IMR-90 (cell line): ENCODE measurements around the gene NCAM1. TPM values are rescaled to one million over a fixed set of nuclear protein-coding genes. Genes with fewer than 3 reads are reported as not detected.

Source experiments
- ATAC-seq: fragments of 200-7000 bp; cut with Tn5 transposase; 2 replicates; pipeline ENCODE4 v1.9.1; 2020; ENCODE audit warnings: low read depth, mild to moderate bottlenecking, moderate library complexity
- BruUV-seq: library from RNA; stranded (reverse); fragments of 400-500 nt; replicated peaks from 2 replicates; lab custom pipeline; 2021; lab: Mats Ljungman, UMichigan
- CTCF ChIA-PET: fragments of 300-600 bp; formaldehyde crosslinking; extraction: SDS; loops from one replicate; lab custom pipeline; 2021; ENCODE audit warnings: antibody characterized with exemption; lab: Yijun Ruan, JAX
- POLR2A ChIA-PET: fragments of 300-600 bp; sonication (Branson Sonifier 250); formaldehyde crosslinking; loops from one replicate; lab custom pipeline; 2022; ENCODE audit warnings: antibody characterized with exemption; ENCODE audit not compliant: unreplicated experiment; lab: Charles Lee
- DNase-seq: peaks from one replicate; pipeline ENCODE4 v3.0.0; 2013
- H2AFZ ChIP-seq: replicated peaks from 2 replicates; pipeline ENCODE3; 2013; ENCODE audit warnings: low read length, mild to moderate bottlenecking; ENCODE audit not compliant: poor library complexity
- H2AK5ac ChIP-seq: 2 replicates; pipeline ENCODE4 v1.6.1; 2013; ENCODE audit warnings: low read depth, low read length, inconsistent platforms
- H2AK9ac ChIP-seq: replicated peaks from 2 replicates; pipeline ENCODE3; 2013; ENCODE audit warnings: mild to moderate bottlenecking, low read depth, low read length, moderate library complexity; ENCODE audit not compliant: poor library complexity
- H2BK120ac ChIP-seq: 2 replicates; pipeline ENCODE4 v1.6.1; 2013; ENCODE audit warnings: low read depth, low read length, inconsistent platforms
- H2BK15ac ChIP-seq: 3 replicates; pipeline ENCODE4 v1.6.1; 2013; ENCODE audit warnings: low read depth, low read length, inconsistent platforms
- H2BK20ac ChIP-seq: 2 replicates; pipeline ENCODE4 v1.6.1; 2013; ENCODE audit warnings: low read depth, mild to moderate bottlenecking, inconsistent platforms, low read length, moderate library complexity
- H2BK5ac ChIP-seq: 2 replicates; pipeline ENCODE4 v1.6.1; 2013; ENCODE audit warnings: mild to moderate bottlenecking, low read depth, low read length, inconsistent platforms; ENCODE audit not compliant: poor library complexity, severe bottlenecking
- H3K14ac ChIP-seq: replicated peaks from 2 replicates; pipeline ENCODE4 v1.6.1; 2013; ENCODE audit warnings: low read depth, low read length, inconsistent platforms
- H3K18ac ChIP-seq: 2 replicates; pipeline ENCODE4 v1.6.1; 2013; ENCODE audit warnings: low read depth, low read length, control low read depth
- H3K23ac ChIP-seq: 2 replicates; pipeline ENCODE4 v1.6.1; 2013; ENCODE audit warnings: low read depth, low read length, inconsistent platforms
- H3K27ac ChIP-seq: 2 replicates; pipeline ENCODE4 v1.5.1; 2013; ENCODE audit warnings: mild to moderate bottlenecking, control low read depth, low read length; ENCODE audit not compliant: insufficient read depth
- H3K27me3 ChIP-seq: 2 replicates; pipeline ENCODE4 v1.6.1; 2013; ENCODE audit warnings: low read length; ENCODE audit not compliant: control insufficient read depth, insufficient read depth
- H3K36me3 ChIP-seq: 2 replicates; pipeline ENCODE4 v1.6.1; 2013; ENCODE audit warnings: low read length, mixed read lengths; ENCODE audit not compliant: control insufficient read depth, insufficient read depth
- H3K4ac ChIP-seq: 2 replicates; pipeline ENCODE4 v1.6.1; 2013; ENCODE audit warnings: low read depth, low read length, inconsistent platforms
- H3K4me1 ChIP-seq: 2 replicates; pipeline ENCODE4 v1.6.1; 2013; ENCODE audit warnings: low read length, mixed read lengths; ENCODE audit not compliant: control insufficient read depth, insufficient read depth
- H3K4me2 ChIP-seq: 2 replicates; pipeline ENCODE4 v1.6.1; 2013; ENCODE audit warnings: low read depth, mild to moderate bottlenecking, control low read depth, low read length, moderate library complexity
- H3K4me3 ChIP-seq: 2 replicates; pipeline ENCODE4 v1.5.1; 2013; ENCODE audit warnings: low read depth, mild to moderate bottlenecking, control low read depth, low read length, moderate library complexity; ENCODE audit not compliant: insufficient read depth
- H3K56ac ChIP-seq: 2 replicates; pipeline ENCODE4 v1.6.1; 2013; ENCODE audit warnings: low read length, inconsistent platforms; ENCODE audit not compliant: insufficient read depth; ENCODE audit errors: extremely low read depth
- H3K79me1 ChIP-seq, 2 experiments: 2 replicates each; pipeline ENCODE4 v1.6.1; 2013; ENCODE audit warnings: low read length in 2 of 2, inconsistent platforms in 1 of 2, low read depth in 1 of 2
- H3K9ac ChIP-seq: 2 replicates; pipeline ENCODE4 v1.6.1; 2013; ENCODE audit warnings: low read depth, low read length, control low read depth
- H3K9me1 ChIP-seq: 2 replicates; pipeline ENCODE4 v1.6.1; 2013; ENCODE audit warnings: low read length, inconsistent platforms; ENCODE audit not compliant: insufficient read depth
- H3K9me3 ChIP-seq: 2 replicates; pipeline ENCODE4 v1.6.1; 2013; ENCODE audit warnings: low read length; ENCODE audit not compliant: control insufficient read depth, insufficient read depth
- H4K20me1 ChIP-seq: 2 replicates; pipeline ENCODE4 v1.6.1; 2013; ENCODE audit warnings: low read length, inconsistent platforms; ENCODE audit not compliant: insufficient read depth
- H4K5ac ChIP-seq: 2 replicates; pipeline ENCODE4 v1.6.1; 2013; ENCODE audit warnings: mild to moderate bottlenecking, low read depth, low read length, control low read depth
- H4K8ac ChIP-seq, 2 experiments: 2 replicates each; pipeline ENCODE4 v1.6.1; 2013; ENCODE audit warnings: low read depth in 2 of 2, low read length in 2 of 2, control low read depth in 1 of 2, inconsistent platforms in 1 of 2
- H4K91ac ChIP-seq: 2 replicates; pipeline ENCODE4 v1.6.1; 2013; ENCODE audit warnings: low read depth, low read length, inconsistent platforms; ENCODE audit not compliant: insufficient read depth
- BHLHE40 ChIP-seq: fragments of 150-350 bp; IDR thresholded peaks from 2 replicates; pipeline ENCODE4 v1.6.1; 2016; ENCODE audit warnings: mild to moderate bottlenecking, low read depth, low read length
- CEBPB ChIP-seq: IDR thresholded peaks from 2 replicates; pipeline ENCODE4 v1.6.1; 2012; ENCODE audit warnings: low read depth, low read length, improper control_type of control experiment
- CHD1 ChIP-seq: IDR thresholded peaks from 2 replicates; pipeline ENCODE4 v1.6.1; 2012; ENCODE audit warnings: low read depth, low read length, improper control_type of control experiment
- FOS ChIP-seq: fragments of 150-350 bp; IDR thresholded peaks from 2 replicates; pipeline ENCODE4 v1.6.1; 2016; ENCODE audit warnings: low read depth, low read length
- MAFK ChIP-seq: IDR thresholded peaks from 2 replicates; pipeline ENCODE4 v1.6.1; 2012; ENCODE audit warnings: low read depth, low read length, improper control_type of control experiment
- MAZ ChIP-seq: IDR thresholded peaks from 2 replicates; pipeline ENCODE4 v1.6.1; 2012; ENCODE audit warnings: low read depth, mild to moderate bottlenecking, low read length, improper control_type of control experiment, moderate library complexity, borderline replicate concordance
- MXI1 ChIP-seq: IDR thresholded peaks from 2 replicates; pipeline ENCODE4 v1.6.1; 2012; ENCODE audit warnings: low read depth, mild to moderate bottlenecking, low read length, moderate library complexity, borderline replicate concordance
- NFE2L2 ChIP-seq: fragments of 150-350 bp; IDR thresholded peaks from 2 replicates; pipeline ENCODE4 v1.6.1; 2016; ENCODE audit warnings: low read depth, mild to moderate bottlenecking, low read length
- POLR2A ChIP-seq: IDR thresholded peaks from 2 replicates; pipeline ENCODE4 v1.6.1; 2012; ENCODE audit warnings: mild to moderate bottlenecking, low read depth, low read length
- RAD21 ChIP-seq: IDR thresholded peaks from 2 replicates; pipeline ENCODE4 v1.6.1; 2012; ENCODE audit warnings: low read length, improper control_type of control experiment
- RCOR1 ChIP-seq: IDR thresholded peaks from 2 replicates; pipeline ENCODE4 v1.6.1; 2012; ENCODE audit warnings: mild to moderate bottlenecking, low read length, improper control_type of control experiment; ENCODE audit not compliant: insufficient replicate concordance
- RFX5 ChIP-seq: IDR thresholded peaks from 2 replicates; pipeline ENCODE4 v1.8.0; 2012; ENCODE audit warnings: low read depth, mild to moderate bottlenecking, low read length, moderate library complexity
- SMC3 ChIP-seq: fragments of 150-350 bp; IDR thresholded peaks from 2 replicates; pipeline ENCODE4 v1.6.1; 2016; ENCODE audit warnings: low read depth, mild to moderate bottlenecking, antibody characterized with exemption, low read length, moderate library complexity
- WGBS, 2 experiments: methylation state at CpG; one replicate each; pipeline versions ENCODE4 v1.1.5 to v1.1.7; 2013; ENCODE audit warnings: missing lambda C conversion rate in 2 of 2; ENCODE audit not compliant: insufficient read length in 1 of 2; ENCODE audit errors: extremely low coverage in 2 of 2; 5-methylcytosine and 5-hydroxymethylcytosine counted together
- dilution Hi-C: fragments of 300-500 bp; cut with HindIII; formaldehyde crosslinking; loops from one replicate; pipeline ENCODE4 v1.14.3; 2018; ENCODE audit warnings: low sequenced_read_pairs; ENCODE audit not compliant: unreplicated experiment
- in situ Hi-C: fragments of 300-500 bp; cut with MboI; formaldehyde crosslinking; loops from 3 replicates; pipeline ENCODE4 v1.14.3; 2019; ENCODE audit warnings: low sequenced_read_pairs, inconsistent platforms, mixed read lengths
- intact Hi-C: fragments of 100-400 bp; cut with micrococcal nuclease; formaldehyde crosslinking; loops from 2 replicates; pipeline ENCODE4 v1.10.0; 2022
- polyA plus RNA-seq, 3 experiments: library from polyadenylated mRNA; depleted of rRNA; stranded (reverse); fragments of >200 nt; gene quantifications; 2 replicates each; pipeline ENCODE4 v1.2.3, GENCODE V29; 2012; ENCODE audit warnings: low replicate concordance in 1 of 3
- total RNA-seq: library from RNA; depleted of rRNA; stranded (reverse); fragments of >200 nt; gene quantifications from 2 replicates; pipeline ENCODE4 v1.2.3, GENCODE V29; 2012
- TF ChIP-seq, protein P1 (sequence below): fragments of 150-350 bp; IDR thresholded peaks from 2 replicates; pipeline ENCODE4 v1.6.1; 2017; ENCODE audit warnings: mild to moderate bottlenecking, antibody characterized with exemption, low read length, low read depth
- TF ChIP-seq, protein P2 (sequence below): conservative IDR thresholded peaks from 2 replicates; pipeline ENCODE4 v1.5.1; 2012; ENCODE audit warnings: mild to moderate bottlenecking, low read depth, low read length, improper control_type of control experiment

The NCAM1 gene
- total and polyA plus RNA-seq, 2 of the 4 experiments (the other 2 are of a cell fraction): 0.09 to 0.18 TPM

DNA sequence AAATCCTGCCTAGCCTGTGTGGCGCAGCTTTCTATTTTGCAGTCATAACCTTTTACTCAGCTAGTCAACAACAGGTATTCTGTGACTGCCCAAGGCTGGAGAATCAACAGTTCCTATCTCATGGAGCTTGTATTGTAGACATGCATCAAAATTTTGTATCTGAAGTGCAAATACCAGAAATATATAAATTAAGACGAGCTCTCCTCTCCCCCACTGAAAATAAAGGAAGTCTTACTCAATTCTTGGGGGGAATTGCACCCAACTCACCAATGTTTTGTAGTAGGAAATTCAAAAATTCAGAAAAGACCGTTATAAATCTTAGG lies 153.4 kb downstream of the NCAM1 start:
- Histone ChIP-seq H3K18ac (no peak overlapping the region), H3K4me1 (no peaks in the 10 kb centered on the region), H3K27ac (no peak overlapping the region), H3K36me3 (no peaks in the 10 kb centered on the region), H2BK5ac (no peak overlapping the region), H3K9ac (no peak overlapping the region), H4K8ac (no peak overlapping the region), H3K23ac (no peak overlapping the region), H3K4ac (no peak overlapping the region), H3K4me3 (no peak overlapping the region), H3K14ac (no peak overlapping the region), H4K20me1 (no peaks in the 10 kb centered on the region), H3K9me1 (no peaks in the 10 kb centered on the region), H4K5ac (no peak overlapping the region), H4K91ac (no peak overlapping the region), H3K79me1 (no peaks in the 10 kb centered on the region), H2BK20ac (no peak overlapping the region), H3K27me3 (no peaks in the 10 kb centered on the region), H2BK15ac (no peak overlapping the region), H2AK9ac (no peak overlapping the region), H3K9me3 (no peaks in the 10 kb centered on the region), H2AK5ac (no peak overlapping the region), H2BK120ac (no peak overlapping the region), H3K4me2 (no peak overlapping the region), H3K56ac (no peak overlapping the region), H2AFZ (no peak overlapping the region)
- no peak for ATAC-seq
- CTCF ChIA-PET: interaction anchor here (1.1 kb wide), 1 partner anchor 1001 kb away, joined by 4 read pairs; no protein-coding TSS in a partner anchor
- no peak for DNase-seq
- no peak for TF ChIP-seq BHLHE40
- no peak for TF ChIP-seq RAD21
- no peak for TF ChIP-seq RFX5
- TF ChIP-seq CEBPB: no peak
- no peak for TF ChIP-seq FOS
- TF ChIP-seq NFE2L2: no peak
- TF ChIP-seq RCOR1: no peak
- TF ChIP-seq, protein P1, sequence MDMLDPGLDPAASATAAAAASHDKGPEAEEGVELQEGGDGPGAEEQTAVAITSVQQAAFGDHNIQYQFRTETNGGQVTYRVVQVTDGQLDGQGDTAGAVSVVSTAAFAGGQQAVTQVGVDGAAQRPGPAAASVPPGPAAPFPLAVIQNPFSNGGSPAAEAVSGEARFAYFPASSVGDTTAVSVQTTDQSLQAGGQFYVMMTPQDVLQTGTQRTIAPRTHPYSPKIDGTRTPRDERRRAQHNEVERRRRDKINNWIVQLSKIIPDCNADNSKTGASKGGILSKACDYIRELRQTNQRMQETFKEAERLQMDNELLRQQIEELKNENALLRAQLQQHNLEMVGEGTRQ: no peak
- no peak for TF ChIP-seq CHD1
- TF ChIP-seq, protein P2, sequence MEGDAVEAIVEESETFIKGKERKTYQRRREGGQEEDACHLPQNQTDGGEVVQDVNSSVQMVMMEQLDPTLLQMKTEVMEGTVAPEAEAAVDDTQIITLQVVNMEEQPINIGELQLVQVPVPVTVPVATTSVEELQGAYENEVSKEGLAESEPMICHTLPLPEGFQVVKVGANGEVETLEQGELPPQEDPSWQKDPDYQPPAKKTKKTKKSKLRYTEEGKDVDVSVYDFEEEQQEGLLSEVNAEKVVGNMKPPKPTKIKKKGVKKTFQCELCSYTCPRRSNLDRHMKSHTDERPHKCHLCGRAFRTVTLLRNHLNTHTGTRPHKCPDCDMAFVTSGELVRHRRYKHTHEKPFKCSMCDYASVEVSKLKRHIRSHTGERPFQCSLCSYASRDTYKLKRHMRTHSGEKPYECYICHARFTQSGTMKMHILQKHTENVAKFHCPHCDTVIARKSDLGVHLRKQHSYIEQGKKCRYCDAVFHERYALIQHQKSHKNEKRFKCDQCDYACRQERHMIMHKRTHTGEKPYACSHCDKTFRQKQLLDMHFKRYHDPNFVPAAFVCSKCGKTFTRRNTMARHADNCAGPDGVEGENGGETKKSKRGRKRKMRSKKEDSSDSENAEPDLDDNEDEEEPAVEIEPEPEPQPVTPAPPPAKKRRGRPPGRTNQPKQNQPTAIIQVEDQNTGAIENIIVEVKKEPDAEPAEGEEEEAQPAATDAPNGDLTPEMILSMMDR: no peak
- no peak for TF ChIP-seq POLR2A
- no peak for TF ChIP-seq MAFK
- no peak for TF ChIP-seq MXI1
- no peak for TF ChIP-seq MAZ
- no peak for TF ChIP-seq SMC3
- dilution Hi-C loops: no loop called here
- no TSS peak for BruUV-seq
- intact Hi-C loops: no loop called here
- WGBS, 2 experiments: no CpG with 5 or more reads among the region's 3 CpGs
- POLR2A ChIA-PET: no interaction called here
- in situ Hi-C loops: no loop called here
